ENCODE measurements around the gene RMND5B.

RMND5B gene

DNA sequence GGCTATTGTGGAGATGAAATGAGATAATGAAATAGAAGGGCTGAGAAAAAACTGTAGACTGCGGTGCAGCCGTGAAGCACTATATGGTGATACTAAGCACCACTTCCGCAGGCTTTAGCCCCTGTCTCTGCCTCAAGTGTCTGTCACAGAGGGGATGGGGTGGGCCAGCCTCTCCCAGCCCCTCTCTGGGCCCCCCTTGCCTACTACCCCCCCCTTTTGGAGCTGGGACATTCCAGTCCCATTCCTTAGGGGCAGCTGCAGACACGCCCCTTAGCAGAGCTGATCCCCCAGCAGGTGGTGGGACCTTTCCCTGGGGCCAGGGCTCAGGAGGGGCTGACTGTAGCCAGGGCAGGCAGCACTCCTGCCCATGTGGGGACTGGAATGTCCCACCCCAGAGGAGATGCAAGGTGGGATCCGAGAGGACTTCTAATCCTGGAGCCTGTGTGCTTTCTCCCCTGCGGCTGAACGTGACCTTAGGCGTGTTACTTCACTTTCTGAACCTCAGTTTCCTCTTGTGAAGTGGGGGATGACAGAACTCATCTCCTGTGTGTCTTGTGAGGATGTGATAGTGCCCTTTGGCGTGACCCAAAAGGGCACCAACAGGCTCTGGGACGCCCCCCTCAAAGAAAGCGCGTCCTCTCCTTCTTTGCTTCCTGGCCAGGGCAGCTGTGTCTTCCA, 15.5 kb upstream of the RMND5B start:
- Histone ChIP-seq H4K20me1 (ENCODE audit: insufficient read depth, low read length) (no peaks in the 10 kb centered on the region), H3K27me3 (replicated peaks; ENCODE audit: insufficient read depth, low read length) (peaks cover 47% of the 10 kb centered on the region), H3K4me3 (ENCODE audit: low read length) (no peak overlapping the region), H3K9me2 (replicated peaks; ENCODE audit: insufficient read depth, low read length) (no peaks in the 10 kb centered on the region), H3K9me3 (replicated peaks; ENCODE audit: insufficient read depth, low read length) (no peaks in the 10 kb centered on the region), H3F3A (ENCODE audit: insufficient read depth, low read length) (no peaks in the 10 kb centered on the region), H3K4me1 (ENCODE audit: low read length) (no peaks in the 10 kb centered on the region), H3K9ac (ENCODE audit: low read length) (no peak overlapping the region), H3K79me2 (ENCODE audit: low read length) (no peaks in the 10 kb centered on the region), H3K36me3 (replicated peaks; ENCODE audit: insufficient read depth, low read length) (no peaks in the 10 kb centered on the region), H3K4me2 (ENCODE audit: low read depth, low read length) (no peak overlapping the region), H3K27ac (ENCODE audit: low read length) (no peak overlapping the region), H2AFZ (ENCODE audit: low read length) (no peak overlapping the region)
- TF ChIP-seq EZH2 (optimal IDR thresholded peaks at IDR 0.05; ENCODE audit: low read depth, low read length) (no peak), EZH2phosphoT487 (IDR thresholded peaks at IDR 0.05; ENCODE audit: low read length) (no peak)
- TF ChIP-seq, protein P1, sequence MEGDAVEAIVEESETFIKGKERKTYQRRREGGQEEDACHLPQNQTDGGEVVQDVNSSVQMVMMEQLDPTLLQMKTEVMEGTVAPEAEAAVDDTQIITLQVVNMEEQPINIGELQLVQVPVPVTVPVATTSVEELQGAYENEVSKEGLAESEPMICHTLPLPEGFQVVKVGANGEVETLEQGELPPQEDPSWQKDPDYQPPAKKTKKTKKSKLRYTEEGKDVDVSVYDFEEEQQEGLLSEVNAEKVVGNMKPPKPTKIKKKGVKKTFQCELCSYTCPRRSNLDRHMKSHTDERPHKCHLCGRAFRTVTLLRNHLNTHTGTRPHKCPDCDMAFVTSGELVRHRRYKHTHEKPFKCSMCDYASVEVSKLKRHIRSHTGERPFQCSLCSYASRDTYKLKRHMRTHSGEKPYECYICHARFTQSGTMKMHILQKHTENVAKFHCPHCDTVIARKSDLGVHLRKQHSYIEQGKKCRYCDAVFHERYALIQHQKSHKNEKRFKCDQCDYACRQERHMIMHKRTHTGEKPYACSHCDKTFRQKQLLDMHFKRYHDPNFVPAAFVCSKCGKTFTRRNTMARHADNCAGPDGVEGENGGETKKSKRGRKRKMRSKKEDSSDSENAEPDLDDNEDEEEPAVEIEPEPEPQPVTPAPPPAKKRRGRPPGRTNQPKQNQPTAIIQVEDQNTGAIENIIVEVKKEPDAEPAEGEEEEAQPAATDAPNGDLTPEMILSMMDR (IDR thresholded peaks at IDR 0.05; ENCODE audit: low read length), result no peak
- no peak for DNase-seq

DNA sequence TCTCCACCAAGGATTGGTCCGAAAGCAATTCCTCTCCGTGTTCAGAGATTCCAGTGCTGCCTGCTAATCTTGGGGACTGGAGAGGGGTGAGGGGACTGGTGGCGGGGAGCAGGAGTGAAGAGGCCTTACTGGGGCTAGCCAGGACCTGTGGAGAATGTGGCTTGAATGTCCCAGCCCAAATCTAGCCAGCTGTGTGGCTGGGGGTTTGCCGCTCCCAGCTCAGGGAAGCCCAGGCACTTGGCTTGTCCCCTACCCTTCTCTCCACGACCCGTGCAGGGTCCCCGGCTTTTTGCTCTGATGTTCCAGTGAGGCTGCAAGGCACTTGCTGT, 15.0 kb upstream of the RMND5B start:
- Histone ChIP-seq H3K9ac (ENCODE audit: low read length) (no peak overlapping the region), H3K36me3 (replicated peaks; ENCODE audit: insufficient read depth, low read length) (no peaks in the 10 kb centered on the region), H3K4me2 (ENCODE audit: low read depth, low read length) (no peak overlapping the region), H3K9me3 (replicated peaks; ENCODE audit: insufficient read depth, low read length) (no peaks in the 10 kb centered on the region), H3K27ac (ENCODE audit: low read length) (no peak overlapping the region), H3F3A (ENCODE audit: insufficient read depth, low read length) (no peaks in the 10 kb centered on the region), H4K20me1 (ENCODE audit: insufficient read depth, low read length) (no peaks in the 10 kb centered on the region), H3K27me3 (replicated peaks; ENCODE audit: insufficient read depth, low read length) (peaks cover 44% of the 10 kb centered on the region), H3K79me2 (ENCODE audit: low read length) (no peaks in the 10 kb centered on the region), H2AFZ (ENCODE audit: low read length) (no peak overlapping the region), H3K9me2 (replicated peaks; ENCODE audit: insufficient read depth, low read length) (no peaks in the 10 kb centered on the region), H3K4me1 (ENCODE audit: low read length) (peaks cover 4% of the 10 kb centered on the region), H3K4me3 (ENCODE audit: low read length) (no peak overlapping the region)
- TF ChIP-seq EZH2 (optimal IDR thresholded peaks at IDR 0.05; ENCODE audit: low read depth, low read length) (no peak), EZH2phosphoT487 (IDR thresholded peaks at IDR 0.05; ENCODE audit: low read length) (no peak)
- TF ChIP-seq, protein P1 (IDR thresholded peaks at IDR 0.05; ENCODE audit: low read length), result no peak
- DNase-seq, result no peak

DNA sequence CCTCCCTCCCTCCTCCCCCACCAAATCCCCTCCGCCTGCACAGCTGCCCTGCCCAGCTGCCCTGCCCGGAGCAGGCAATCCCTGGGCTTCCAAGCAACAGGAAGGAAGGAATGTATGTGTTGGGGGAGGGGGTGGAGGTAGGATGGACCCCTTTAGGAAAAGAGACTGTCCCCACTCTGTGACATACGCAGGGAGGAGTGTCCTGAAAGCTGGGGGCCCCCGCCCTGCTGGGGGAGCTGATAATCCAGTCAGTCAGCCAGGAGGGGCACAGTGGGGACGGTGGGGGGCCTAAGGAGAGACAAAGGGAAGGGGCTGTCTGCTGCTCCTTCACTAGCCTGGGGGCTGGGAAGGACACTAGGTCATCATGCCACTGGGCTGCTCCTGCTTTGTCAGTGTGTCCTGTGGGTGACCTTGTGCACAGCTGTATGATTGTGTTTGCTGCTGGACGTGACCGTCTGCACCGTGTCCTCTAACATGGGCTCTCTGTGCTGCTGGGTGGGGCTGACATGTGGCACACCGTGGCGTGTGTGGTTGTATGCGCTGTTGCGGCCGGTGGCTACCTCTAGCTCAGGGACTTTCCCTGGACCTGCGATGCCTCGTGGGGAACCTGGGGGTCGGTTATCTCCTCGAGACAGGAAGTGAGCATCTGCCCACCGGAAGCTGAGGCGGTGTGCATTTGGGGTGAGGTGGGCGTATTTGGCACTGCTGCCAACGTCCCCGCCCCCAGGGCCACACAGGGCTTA, 14.5 kb upstream of the RMND5B start:
- Histone ChIP-seq H3K9me3 (replicated peaks; ENCODE audit: insufficient read depth, low read length) (no peaks in the 10 kb centered on the region), H3K27ac (ENCODE audit: low read length) (no peak overlapping the region), H4K20me1 (ENCODE audit: insufficient read depth, low read length) (no peaks in the 10 kb centered on the region), H3K4me1 (ENCODE audit: low read length) (peaks cover 5% of the 10 kb centered on the region), H3K27me3 (replicated peaks; ENCODE audit: insufficient read depth, low read length) (peaks cover 43% of the 10 kb centered on the region), H3K4me3 (ENCODE audit: low read length) (no peak overlapping the region), H3K79me2 (ENCODE audit: low read length) (no peaks in the 10 kb centered on the region), H3K36me3 (replicated peaks; ENCODE audit: insufficient read depth, low read length) (no peaks in the 10 kb centered on the region), H3K9me2 (replicated peaks; ENCODE audit: insufficient read depth, low read length) (no peaks in the 10 kb centered on the region), H3K4me2 (ENCODE audit: low read depth, low read length) (no peak overlapping the region), H3F3A (ENCODE audit: insufficient read depth, low read length) (0 out of 2 replicates have a peak, but pooled peaks cover 1% of the 10 kb centered on the region), H3K9ac (ENCODE audit: low read length) (no peak overlapping the region), H2AFZ (ENCODE audit: low read length) (no peak overlapping the region)
- DNase-seq, result no peak
- TF ChIP-seq EZH2 (optimal IDR thresholded peaks at IDR 0.05; ENCODE audit: low read depth, low read length), result no peak
- TF ChIP-seq, protein P1 (IDR thresholded peaks at IDR 0.05; ENCODE audit: low read length), result no peak
- TF ChIP-seq EZH2phosphoT487 (IDR thresholded peaks at IDR 0.05; ENCODE audit: low read length), result no peak
